HEK293 (cell line): Measurements from ENCODE around the gene CDIPT.

Experiments used
- ZBTB21 ChIP-seq: fragments of 450-650 bp; formaldehyde crosslinking; IDR thresholded peaks from 2 replicates; pipeline ENCODE4 v1.5.1; 2017; ENCODE audit warnings: missing biosample characterization, missing genetic modification characterization
- ZNF23 ChIP-seq: fragments of 450-650 bp; formaldehyde crosslinking; IDR thresholded peaks from 2 replicates; pipeline ENCODE4 v1.5.1; 2016; ENCODE audit warnings: missing biosample characterization, missing genetic modification characterization, borderline replicate concordance
- ZNF24 ChIP-seq: fragments of 450-650 bp; formaldehyde crosslinking; IDR thresholded peaks from 2 replicates; pipeline ENCODE4 v1.5.1; 2016; ENCODE audit warnings: missing biosample characterization, missing genetic modification characterization
- ZNF341 ChIP-seq: fragments of 450-650 bp; formaldehyde crosslinking; IDR thresholded peaks from 2 replicates; pipeline ENCODE4; 2016; ENCODE audit warnings: low read depth, missing biosample characterization, missing genetic modification characterization
- ZNF426 ChIP-seq: fragments of 450-650 bp; formaldehyde crosslinking; IDR thresholded peaks from 2 replicates; pipeline ENCODE4 v1.5.1; 2017; ENCODE audit warnings: missing biosample characterization, missing genetic modification characterization, mild to moderate bottlenecking, inconsistent platforms, moderate library complexity
- ZNF571 ChIP-seq: fragments of 450-650 bp; formaldehyde crosslinking; IDR thresholded peaks from 2 replicates; pipeline ENCODE4 v1.5.0; 2017; ENCODE audit warnings: missing biosample characterization, missing genetic modification characterization
- TF ChIP-seq, protein P1 (sequence below): sonication (generic); formaldehyde crosslinking; IDR thresholded peaks from 2 replicates; pipeline ENCODE4 v1.8.1; 2022; ENCODE audit warnings: mild to moderate bottlenecking, moderate library complexity, missing genetic modification reagents
- TF ChIP-seq, protein P2 (sequence below): fragments of 450-650 bp; formaldehyde crosslinking; IDR thresholded peaks from 2 replicates; pipeline ENCODE4 v1.5.1; 2016; ENCODE audit warnings: missing biosample characterization, missing genetic modification characterization
- TF ChIP-seq, protein P3 (sequence below): fragments of 450-650 bp; formaldehyde crosslinking; IDR thresholded peaks from 2 replicates; pipeline ENCODE4 v1.5.1; 2016; ENCODE audit warnings: missing biosample characterization, missing genetic modification characterization
- TF ChIP-seq, protein P4 (sequence below): fragments of 450-650 bp; formaldehyde crosslinking; IDR thresholded peaks from 2 replicates; pipeline ENCODE4 v1.5.1; 2016; ENCODE audit warnings: missing biosample characterization, missing genetic modification characterization
- TF ChIP-seq, protein P5 (sequence below): fragments of 450-650 bp; formaldehyde crosslinking; conservative IDR thresholded peaks from 2 replicates; pipeline ENCODE4 v1.5.1; 2016; ENCODE audit warnings: low read depth, missing biosample characterization, missing genetic modification characterization
- TF ChIP-seq, protein P6 (sequence below): fragments of 450-650 bp; formaldehyde crosslinking; IDR thresholded peaks from 2 replicates; pipeline ENCODE4 v1.5.1; 2016; ENCODE audit warnings: missing biosample characterization, missing genetic modification characterization

DNA sequence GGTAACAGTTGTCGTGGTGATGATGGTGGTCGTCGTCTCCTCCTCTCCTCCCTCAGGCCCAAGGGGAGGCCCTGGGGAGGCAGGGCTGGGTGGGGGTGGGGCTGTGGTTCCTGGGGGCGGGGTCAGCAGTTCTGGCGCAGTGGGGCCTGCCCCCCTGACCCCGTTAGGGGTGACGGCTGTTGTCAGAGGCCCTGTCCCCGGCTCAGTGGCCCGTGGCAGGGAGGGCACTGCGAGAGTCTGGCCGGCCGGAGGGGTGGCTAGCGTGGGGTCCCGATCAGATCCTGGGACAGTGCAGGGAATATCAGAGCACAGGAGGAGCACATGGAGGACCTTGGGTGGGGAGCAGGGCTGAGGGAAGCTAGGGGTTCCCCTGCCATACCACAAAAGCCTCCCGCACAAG is 33.8 kb upstream of the CDIPT start:
- TF ChIP-seq, protein P1, sequence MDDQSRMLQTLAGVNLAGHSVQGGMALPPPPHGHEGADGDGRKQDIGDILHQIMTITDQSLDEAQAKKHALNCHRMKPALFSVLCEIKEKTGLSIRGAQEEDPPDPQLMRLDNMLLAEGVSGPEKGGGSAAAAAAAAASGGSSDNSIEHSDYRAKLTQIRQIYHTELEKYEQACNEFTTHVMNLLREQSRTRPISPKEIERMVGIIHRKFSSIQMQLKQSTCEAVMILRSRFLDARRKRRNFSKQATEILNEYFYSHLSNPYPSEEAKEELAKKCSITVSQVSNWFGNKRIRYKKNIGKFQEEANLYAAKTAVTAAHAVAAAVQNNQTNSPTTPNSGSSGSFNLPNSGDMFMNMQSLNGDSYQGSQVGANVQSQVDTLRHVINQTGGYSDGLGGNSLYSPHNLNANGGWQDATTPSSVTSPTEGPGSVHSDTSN (CRISPR knock-in tag), result no peak
- no peak for TF ChIP-seq ZBTB21 (tag by site-specific recombination)
- TF ChIP-seq ZNF426 (tag by site-specific recombination), result no peak
- no peak for TF ChIP-seq ZNF341 (tag by site-specific recombination)
- TF ChIP-seq ZNF24 (tag by site-specific recombination), result no peak
- no peak for TF ChIP-seq ZNF23 (tag by site-specific recombination)
- TF ChIP-seq, protein P2, sequence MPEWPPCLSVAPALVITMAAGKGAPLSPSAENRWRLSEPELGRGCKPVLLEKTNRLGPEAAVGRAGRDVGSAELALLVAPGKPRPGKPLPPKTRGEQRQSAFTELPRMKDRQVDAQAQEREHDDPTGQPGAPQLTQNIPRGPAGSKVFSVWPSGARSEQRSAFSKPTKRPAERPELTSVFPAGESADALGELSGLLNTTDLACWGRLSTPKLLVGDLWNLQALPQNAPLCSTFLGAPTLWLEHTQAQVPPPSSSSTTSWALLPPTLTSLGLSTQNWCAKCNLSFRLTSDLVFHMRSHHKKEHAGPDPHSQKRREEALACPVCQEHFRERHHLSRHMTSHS, result no peak
- TF ChIP-seq, protein P3, sequence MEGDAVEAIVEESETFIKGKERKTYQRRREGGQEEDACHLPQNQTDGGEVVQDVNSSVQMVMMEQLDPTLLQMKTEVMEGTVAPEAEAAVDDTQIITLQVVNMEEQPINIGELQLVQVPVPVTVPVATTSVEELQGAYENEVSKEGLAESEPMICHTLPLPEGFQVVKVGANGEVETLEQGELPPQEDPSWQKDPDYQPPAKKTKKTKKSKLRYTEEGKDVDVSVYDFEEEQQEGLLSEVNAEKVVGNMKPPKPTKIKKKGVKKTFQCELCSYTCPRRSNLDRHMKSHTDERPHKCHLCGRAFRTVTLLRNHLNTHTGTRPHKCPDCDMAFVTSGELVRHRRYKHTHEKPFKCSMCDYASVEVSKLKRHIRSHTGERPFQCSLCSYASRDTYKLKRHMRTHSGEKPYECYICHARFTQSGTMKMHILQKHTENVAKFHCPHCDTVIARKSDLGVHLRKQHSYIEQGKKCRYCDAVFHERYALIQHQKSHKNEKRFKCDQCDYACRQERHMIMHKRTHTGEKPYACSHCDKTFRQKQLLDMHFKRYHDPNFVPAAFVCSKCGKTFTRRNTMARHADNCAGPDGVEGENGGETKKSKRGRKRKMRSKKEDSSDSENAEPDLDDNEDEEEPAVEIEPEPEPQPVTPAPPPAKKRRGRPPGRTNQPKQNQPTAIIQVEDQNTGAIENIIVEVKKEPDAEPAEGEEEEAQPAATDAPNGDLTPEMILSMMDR (tag by site-specific recombination), result no peak
- TF ChIP-seq ZNF571 (tag by site-specific recombination), result no peak
- TF ChIP-seq, protein P4, sequence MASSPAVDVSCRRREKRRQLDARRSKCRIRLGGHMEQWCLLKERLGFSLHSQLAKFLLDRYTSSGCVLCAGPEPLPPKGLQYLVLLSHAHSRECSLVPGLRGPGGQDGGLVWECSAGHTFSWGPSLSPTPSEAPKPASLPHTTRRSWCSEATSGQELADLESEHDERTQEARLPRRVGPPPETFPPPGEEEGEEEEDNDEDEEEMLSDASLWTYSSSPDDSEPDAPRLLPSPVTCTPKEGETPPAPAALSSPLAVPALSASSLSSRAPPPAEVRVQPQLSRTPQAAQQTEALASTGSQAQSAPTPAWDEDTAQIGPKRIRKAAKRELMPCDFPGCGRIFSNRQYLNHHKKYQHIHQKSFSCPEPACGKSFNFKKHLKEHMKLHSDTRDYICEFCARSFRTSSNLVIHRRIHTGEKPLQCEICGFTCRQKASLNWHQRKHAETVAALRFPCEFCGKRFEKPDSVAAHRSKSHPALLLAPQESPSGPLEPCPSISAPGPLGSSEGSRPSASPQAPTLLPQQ, result no peak
- TF ChIP-seq, protein P5, sequence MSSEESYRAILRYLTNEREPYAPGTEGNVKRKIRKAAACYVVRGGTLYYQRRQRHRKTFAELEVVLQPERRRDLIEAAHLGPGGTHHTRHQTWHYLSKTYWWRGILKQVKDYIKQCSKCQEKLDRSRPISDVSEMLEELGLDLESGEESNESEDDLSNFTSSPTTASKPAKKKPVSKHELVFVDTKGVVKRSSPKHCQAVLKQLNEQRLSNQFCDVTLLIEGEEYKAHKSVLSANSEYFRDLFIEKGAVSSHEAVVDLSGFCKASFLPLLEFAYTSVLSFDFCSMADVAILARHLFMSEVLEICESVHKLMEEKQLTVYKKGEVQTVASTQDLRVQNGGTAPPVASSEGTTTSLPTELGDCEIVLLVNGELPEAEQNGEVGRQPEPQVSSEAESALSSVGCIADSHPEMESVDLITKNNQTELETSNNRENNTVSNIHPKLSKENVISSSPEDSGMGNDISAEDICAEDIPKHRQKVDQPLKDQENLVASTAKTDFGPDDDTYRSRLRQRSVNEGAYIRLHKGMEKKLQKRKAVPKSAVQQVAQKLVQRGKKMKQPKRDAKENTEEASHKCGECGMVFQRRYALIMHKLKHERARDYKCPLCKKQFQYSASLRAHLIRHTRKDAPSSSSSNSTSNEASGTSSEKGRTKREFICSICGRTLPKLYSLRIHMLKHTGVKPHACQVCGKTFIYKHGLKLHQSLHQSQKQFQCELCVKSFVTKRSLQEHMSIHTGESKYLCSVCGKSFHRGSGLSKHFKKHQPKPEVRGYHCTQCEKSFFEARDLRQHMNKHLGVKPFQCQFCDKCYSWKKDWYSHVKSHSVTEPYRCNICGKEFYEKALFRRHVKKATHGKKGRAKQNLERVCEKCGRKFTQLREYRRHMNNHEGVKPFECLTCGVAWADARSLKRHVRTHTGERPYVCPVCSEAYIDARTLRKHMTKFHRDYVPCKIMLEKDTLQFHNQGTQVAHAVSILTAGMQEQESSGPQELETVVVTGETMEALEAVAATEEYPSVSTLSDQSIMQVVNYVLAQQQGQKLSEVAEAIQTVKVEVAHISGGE, result no peak
- TF ChIP-seq, protein P6, sequence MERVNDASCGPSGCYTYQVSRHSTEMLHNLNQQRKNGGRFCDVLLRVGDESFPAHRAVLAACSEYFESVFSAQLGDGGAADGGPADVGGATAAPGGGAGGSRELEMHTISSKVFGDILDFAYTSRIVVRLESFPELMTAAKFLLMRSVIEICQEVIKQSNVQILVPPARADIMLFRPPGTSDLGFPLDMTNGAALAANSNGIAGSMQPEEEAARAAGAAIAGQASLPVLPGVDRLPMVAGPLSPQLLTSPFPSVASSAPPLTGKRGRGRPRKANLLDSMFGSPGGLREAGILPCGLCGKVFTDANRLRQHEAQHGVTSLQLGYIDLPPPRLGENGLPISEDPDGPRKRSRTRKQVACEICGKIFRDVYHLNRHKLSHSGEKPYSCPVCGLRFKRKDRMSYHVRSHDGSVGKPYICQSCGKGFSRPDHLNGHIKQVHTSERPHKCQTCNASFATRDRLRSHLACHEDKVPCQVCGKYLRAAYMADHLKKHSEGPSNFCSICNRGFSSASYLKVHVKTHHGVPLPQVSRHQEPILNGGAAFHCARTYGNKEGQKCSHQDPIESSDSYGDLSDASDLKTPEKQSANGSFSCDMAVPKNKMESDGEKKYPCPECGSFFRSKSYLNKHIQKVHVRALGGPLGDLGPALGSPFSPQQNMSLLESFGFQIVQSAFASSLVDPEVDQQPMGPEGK (tag by site-specific recombination), result no peak
